ENCODE data around the gene SLC9A3.
A peak's percentile ranks its signal among the peaks of the same experiment; 100 is the strongest.
"Not testable (repeated sequence)": the region's sequence is repeated elsewhere in the genome, so short reads cannot be mapped to it uniquely, and the experiment has no call there.

Gene SLC9A3

DNA sequence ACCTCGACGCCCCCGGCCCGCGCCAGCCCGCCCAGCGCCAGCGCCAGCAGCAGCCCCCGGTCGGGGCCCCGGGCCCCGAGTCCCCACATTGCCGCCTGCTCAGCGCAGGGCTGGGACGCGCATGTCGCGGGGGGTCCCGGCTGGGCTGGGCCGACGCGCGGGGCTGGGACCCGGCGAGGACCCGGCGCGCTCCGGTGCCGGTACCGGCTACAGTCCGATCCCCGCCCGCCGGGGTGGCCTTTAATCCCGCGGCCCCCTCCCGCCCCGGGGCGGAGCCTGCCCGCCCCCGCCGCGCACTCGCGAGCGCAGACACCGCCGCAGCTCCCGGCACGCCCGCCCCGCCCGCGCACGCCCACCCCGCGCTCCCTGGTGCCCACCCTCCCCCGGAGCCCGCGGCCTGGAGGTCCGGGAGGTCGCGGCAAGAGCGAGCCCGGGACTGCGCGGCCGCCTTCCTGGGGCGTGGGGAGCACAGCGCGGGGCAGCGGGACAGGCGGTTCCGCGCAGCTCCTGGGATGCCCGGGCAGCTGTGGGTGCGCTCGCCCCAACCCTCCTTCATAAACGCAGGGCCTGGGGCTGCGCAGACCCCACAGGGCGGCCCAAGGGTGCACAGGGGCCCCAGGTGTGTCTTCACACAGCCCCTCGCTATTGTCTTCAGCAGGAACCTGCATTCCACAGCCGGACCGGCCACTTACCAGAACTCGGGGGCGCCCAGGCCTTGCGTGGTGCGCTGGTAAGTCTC, at the start of gene SLC9A3:
Gene SLC9A3 (minus strand): TSS at position 216 of the 739 bp plus-strand sequence.
- no peak for DNase-seq

DNA sequence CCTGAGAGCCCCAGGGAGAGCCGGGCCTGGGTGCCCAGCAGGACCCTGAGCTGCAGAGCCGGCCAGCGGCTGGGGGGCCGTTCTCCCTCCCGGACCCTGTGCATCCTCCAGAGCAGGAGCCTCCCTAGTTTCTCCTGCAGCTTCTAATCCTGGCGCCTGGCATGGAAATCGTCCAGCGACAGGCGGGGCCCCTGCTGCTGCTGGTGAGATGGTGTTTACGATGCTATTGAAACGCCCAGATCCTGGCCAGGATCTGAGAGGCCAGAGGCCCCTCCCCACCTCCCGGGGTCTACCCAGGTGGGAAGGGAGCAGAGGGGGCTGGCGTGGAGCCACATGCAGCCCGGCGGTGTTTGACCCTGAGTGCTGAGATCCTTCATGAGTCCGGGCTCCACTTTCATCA, 49.7 kb upstream of the SLC9A3 start:
- DNase-seq = no peak

DNA sequence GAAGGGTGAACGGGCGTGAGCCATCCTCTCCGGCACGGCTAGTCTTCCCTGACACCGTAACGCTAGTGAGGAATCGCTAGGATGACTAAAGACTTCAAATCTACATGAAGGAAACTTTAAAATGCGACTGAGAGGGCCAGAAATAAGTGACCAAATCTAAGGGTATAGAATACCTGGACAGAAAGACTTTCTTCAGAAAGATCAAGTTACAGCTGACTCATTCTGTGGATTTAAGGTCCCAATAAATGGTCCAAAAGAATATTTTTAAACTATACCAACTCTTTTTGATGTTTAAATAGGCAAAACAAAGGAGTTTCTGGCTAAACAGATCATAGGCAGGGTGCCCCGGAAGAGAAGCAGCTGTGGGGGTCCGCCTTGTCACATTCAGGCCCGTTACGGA, 49.0 kb upstream of the SLC9A3 start:
- DNase-seq = no peak

DNA sequence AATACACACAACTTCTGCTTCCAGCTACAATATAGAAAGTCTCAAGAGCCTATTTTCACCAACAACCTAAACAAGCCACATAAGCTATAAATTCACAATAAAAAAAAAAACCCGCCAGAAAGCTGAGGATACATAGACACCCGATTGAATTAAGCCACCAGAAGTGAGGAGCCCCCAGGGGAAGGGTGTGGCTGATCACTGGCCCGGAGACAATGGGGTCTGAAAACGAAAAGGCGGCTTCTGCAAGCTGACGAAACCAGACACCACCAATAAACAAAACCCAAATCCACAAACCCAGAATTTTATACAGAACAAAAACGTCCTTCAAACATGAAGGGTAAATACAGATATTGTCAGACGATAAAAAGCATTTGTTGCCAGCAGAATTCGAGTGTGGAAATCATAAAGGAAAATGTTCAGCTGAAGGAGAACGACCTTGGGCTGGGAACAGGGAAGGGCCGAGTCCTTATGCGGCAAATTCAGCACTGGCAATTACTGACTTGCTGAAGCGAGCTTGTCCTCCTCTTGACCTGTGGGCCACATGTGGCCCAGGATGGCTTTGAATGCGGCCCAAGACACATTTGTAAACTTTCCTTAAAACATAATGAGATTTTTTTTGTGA, 48.3 kb upstream of the SLC9A3 start:
- DNase-seq = no peak

- DNase-seq = no peak
These were observed 47.5 kb upstream of the SLC9A3 start for GRCh38 chr5:571791-572190.

DNA sequence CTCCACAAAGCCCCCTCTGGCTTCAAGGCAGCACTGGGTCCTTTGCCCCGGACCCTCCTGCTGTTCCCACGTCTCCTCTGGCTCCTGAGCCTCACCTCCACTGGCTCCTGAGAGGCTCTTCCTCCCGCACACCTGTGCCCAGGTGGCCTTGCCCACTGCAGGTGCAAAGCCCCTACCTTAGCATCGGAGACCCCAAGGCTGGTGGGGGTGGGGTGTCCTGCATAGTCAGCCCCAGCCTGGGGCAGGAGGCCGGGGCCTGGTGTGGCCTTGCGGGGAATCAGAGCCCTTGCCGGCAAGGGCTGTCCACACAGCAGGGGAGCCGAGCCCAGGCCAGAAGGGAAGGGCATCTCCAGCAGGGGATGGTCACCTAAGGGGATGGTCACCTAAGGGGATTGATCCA, 46.6 kb upstream of the SLC9A3 start:
- DNase-seq = no peak

- no peak for DNase-seq
These were observed 46.2 kb upstream of the SLC9A3 start for GRCh38 chr5:570446-570845.

DNA sequence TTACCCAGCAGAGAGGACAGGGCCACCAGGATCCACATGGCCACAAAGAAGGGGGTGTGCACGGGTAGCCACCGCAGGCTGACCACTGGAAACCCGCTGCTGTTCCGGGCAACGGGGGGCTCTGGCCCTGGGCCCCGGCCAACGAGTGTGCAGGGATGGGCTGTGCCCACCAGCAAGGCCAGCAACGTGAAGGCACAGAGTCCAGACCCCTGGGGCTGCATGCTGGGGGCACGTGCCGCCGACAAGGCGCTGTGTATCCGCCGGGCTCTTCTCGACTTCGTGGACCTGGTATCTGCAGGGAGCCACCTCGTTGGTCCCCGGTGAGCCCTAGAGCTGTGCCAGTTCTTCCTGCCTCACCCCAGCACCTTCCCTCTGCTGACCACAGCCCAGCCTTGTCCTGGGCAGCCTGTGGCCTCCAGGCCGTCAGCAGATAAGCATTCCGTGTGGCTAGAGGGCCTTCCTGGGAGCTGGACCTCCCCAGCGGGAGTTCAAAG, 45.7 kb upstream of the SLC9A3 start:
- DNase-seq = no peak

GRCh38 chr5:569358-569867, 45.2 kb upstream of the SLC9A3 start:
- no peak for DNase-seq

GRCh38 chr5:568809-569208, 44.6 kb upstream of the SLC9A3 start:
- DNase-seq = no peak

DNA sequence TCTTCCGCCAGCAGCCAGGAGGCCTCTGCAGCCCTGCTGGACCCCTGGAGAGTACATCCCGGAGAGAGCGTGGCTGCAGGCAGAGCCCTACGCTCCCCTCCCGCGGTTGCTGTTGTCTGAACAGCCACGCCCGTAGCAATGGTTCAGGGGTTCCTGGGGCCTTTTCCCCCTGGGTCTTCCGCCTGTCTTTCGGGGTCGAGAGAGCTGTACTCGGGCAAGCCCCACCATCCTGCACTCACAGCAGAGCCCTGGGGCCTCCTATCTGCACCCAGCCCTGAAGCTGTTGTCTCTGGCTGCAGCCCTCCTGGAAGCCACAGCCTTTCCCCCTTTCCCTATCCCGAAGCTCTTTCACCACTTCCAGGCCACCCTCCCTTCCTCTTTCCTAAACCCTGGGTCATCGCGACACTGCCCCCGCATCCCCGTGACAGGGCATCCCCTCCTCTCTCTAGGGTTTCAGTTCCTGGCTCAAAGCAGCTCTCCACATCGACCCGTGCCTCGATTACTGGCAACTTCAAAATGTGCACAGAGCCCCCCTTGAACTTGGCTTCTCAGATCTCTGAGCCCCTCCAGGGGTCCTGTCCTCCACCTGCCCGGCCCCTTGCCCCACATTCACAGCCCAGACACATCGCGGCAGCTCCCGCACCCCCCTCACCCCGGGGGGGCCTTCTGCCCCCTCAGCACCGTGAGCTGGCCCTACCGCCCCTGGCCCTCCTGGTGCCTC, 44.0 kb upstream of the SLC9A3 start:
- no peak for DNase-seq

- no peak for DNase-seq
These were observed 43.4 kb upstream of the SLC9A3 start for GRCh38 chr5:567664-568060.

DNA sequence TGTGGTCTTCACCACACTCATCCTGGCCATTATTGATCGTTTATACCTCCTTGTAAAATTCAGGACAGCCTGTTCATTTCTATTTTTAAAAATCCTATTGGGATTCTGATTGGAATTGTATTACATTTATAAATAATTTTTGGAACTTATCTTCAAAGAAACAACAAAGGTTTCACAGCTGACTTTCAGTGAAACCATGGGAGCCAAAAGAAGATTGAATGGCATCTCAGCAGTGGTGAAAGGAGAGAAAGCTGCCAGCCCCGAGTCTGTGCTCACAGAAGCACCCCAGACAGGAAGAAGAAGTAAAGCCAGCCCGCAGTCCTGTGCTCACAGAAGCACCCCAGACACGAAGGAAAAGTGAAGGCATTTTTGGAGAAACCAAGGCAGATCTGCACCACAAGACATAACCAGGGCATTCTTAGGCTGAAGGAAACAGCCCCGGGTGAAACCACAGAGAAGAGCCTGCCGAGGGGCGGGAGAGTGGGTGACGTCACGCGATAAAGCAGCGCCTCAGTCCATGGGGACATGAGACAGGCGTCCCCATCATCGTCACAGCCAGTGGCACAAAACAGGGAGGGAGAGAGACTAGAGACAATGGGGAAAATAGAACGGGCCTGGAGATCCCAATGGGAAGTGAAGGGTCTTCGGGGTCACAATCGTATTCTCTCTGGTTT, 42.5 kb upstream of the SLC9A3 start:
- DNase-seq = no peak

- DNase-seq = peak; percentile 1
These were observed 41.7 kb upstream of the SLC9A3 start for GRCh38 chr5:565782-566440.

- no peak for DNase-seq
These were observed 37.2 kb upstream of the SLC9A3 start for GRCh38 chr5:561408-561807.

DNA sequence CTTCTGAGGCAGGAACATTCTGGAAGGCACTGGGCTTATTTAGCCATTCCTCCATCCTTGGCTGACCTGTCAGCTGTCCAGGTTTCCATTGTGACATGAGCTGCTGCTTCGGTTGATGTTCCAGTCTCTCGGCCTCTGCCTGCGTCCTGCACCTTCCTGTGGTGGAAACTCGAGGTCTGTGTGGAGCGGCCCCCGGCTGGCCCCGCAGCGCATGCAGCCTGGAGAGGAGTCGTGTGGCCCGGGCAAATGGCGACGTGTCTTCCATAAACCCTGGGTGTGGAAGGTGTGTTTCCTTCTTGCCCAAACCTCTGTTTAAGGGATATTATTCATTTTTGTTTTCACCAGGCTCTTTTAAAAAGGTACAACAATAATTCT, 36.5 kb upstream of the SLC9A3 start:
- DNase-seq = no peak

- DNase-seq = no peak
These were observed 34.7 kb upstream of the SLC9A3 start for GRCh38 chr5:558871-559503.

DNA sequence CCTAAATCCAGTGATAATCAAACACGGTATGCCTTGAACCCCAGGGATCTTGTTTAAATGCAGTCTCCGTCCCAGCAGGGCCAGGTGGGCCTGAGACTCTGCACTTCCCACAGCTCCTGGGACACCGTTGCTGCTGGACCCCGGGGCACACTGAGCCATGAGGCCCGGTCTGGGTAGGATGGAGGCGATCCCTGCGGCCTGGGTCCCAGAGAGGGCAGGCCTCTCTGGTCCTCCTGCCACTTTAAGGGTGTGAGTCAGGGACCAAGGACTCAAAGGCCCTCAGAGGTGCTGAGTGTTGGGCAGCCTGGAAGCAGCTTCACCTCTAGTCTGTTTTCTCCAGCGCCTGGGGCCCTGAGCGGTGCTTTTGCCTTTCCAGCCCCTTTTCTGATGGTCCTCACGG, 34.1 kb upstream of the SLC9A3 start:
- no peak for DNase-seq

GRCh38 chr5:557917-558316, 33.7 kb upstream of the SLC9A3 start:
- not testable (repeated sequence) for DNase-seq

DNA sequence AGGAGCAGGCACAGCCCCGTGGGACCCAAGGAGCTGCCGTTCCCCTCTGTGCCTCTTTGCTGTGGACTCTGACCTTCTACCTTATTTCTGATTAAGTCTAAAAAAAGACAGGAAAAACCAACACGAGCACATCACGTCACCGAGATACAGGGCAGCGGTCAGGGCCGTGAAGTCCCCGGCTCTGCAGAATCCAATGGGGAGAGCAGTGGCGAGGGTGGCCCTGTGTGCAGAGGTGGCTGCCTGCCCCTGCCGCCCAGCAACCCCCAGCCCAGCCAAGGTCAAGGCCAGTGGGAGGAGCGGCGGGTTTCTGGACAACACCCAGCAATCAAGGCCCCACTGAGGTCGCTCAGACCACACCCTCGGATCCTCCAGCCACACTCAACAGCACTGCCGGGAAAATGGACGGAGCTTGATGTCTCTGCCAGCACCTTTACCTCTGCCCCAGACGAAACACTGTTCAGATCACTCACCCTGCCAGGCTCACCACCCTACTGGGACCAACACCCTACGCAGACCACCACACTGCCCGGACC, 32.7 kb upstream of the SLC9A3 start:
- DNase-seq = no peak

DNA sequence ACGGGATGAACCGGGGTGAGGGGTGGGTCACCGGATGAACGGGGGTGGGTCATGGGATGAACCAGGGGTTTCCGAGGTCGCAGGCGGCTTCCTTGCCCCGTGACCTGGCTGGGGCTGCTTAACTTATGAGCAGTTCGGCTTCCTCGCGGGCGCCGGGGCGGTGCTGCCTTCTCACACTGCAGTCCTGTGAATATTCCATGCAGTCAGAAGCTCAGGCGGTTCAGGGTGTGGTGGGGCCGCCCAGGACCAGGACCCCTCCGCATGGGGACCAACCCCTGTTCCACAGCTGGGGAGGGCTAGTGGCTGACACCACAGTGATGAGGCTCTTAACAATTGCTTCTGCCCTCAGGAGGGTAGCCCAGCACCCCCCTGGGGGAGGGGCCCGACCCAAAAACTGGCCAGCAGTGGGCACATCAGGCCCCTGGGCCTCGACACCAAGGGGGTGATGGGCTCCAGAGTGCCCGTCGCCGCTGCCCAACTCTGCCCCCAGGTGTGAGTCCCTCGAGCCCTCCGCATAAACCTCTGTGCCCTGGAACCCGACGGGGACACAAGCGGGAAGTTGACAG, 30.9 kb upstream of the SLC9A3 start:
- DNase-seq = no peak

Data from amniotic stem cell (primary cell).